GM18861 (cell line): ENCODE data around the gene POU6F1.

ENCODE experiments used
- ATAC-seq: cut with Tn5 transposase; IDR thresholded peaks from one replicate; pipeline ENCODE4 v1.9.1; 2021; ENCODE audit not compliant: unreplicated experiment

The POU6F1 gene

DNA sequence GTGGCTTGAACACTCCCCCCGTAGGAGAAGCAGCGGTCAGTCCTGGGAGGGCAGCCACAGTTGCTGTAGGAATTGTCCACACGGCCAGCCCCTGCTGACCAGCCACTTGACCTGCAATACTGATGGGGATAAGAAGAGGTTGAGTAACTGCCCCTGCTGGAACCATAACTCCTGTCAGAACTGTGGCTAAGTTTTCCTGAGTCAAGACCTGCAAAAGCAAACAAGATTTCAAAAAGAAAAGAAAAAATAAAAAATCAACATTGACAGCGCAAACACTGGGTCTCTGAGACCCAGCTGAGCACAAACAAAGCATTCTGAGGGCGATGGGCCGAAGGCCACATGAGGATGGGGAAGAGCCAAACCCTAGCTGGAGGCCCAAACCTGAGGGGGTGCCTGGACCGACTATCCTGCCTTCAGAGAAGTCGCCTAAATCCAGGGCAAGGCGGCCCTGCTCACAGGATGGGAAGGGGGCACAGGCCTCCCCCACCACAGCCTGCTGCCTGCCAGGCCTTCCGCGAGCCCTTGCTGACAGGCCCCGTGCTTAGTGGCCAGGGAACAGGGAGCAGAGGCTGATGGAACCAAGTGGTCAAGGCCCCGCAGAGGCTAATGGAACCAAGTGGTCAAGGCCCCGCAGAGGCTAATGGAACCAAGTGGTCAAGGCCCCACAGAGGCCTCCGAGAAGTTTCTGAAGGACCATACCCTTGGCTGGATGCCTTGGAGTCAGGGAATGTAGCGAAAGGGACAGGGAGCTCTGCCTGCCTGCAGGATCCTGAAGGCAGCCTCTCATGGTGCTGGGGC is 19.1 kb downstream of the POU6F1 start:
- no peak for ATAC-seq

- ATAC-seq, result no peak
These were observed 19.9 kb downstream of the POU6F1 start for GRCh38 chr12:51197736-51198567.

- ATAC-seq, result no peak
These were observed 21.3 kb downstream of the POU6F1 start for GRCh38 chr12:51196547-51196946.

DNA sequence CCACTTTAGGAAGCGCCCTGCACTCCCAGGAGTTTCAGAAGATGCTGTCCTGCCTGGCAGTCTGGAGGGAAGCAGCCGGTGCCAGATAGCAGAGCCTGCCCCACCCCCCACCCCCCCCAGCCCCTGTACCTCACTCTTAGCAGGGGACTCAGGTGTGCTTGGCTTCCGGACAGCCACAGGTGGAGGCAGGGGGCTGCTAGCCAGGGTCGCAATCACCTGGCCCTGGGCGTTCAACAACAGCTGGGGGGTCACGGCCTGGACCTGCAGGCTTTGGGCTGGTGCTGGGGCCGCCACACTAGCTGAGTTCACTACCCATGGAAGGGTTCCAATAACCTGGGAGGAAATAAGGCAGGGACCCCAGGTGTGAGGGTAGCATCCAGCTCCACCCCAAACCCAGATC is 22.0 kb downstream of the POU6F1 start:
- no peak for ATAC-seq

GRCh38 chr12:51192284-51192671 is 25.6 kb downstream of the POU6F1 start:
- ATAC-seq, result no peak

- no peak for ATAC-seq
These were observed 26.2 kb downstream of the POU6F1 start for GRCh38 chr12:51191516-51192283.

DNA sequence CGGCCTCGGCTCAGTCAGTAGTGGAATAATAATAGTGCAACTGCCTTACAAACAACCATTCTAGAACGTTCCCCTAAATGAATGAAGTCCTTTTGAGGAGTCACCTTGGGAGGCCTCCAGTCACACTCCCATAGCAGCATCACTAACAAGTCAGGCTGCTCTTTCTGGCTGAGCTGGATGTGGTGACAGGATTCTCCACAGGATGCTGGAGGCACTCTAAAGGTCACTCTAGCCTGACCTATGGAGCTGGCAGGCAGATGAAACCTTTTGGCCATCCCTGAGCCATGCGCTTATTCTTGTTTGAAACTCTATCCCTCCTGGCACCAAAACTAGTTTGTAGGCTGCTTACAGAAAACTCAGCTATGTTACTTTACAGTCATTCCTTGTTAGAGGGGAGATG is 27.0 kb downstream of the POU6F1 start:
- no peak for ATAC-seq

GRCh38 chr12:51189790-51190355 is 28.0 kb downstream of the POU6F1 start:
- ATAC-seq, result no peak

- ATAC-seq, result peak; percentile 44
These were observed 29.4 kb downstream of the POU6F1 start for GRCh38 chr12:51188359-51189051.

- ATAC-seq, result no peak
These were observed 30.4 kb downstream of the POU6F1 start for GRCh38 chr12:51187370-51187987.

DNA sequence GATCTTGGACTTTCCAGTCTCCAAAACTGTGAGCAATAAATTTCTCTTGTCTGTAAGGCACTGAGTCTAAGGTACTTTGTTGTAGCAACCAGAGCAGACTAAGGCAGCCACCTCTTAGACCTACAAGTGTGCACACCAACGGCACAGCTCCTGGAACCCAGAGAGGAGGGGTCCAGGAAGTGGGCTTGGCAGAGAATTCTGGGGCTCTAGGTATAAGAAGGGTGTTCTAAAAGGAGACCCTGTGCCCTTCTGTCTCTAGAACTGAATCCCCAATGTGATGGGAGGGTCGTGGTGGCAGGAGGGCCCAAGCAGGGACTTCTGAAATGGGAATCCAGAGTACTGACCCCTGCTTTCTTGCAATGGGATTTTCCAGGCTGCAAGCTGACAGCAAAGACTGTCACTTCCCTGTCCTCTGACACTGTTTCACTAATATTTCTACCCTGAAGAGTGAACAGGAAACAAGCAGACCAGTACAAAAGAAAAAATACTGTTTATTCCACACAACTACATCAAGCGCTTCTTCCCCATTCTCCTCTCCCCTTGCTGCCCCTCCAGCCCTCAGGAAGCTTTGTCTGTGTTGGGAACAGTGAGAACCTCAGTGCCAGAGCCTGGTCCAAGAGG is 31.3 kb downstream of the POU6F1 start:
- ATAC-seq, result no peak

GRCh38 chr12:51185171-51185717 is 32.6 kb downstream of the POU6F1 start:
- no peak for ATAC-seq

DNA sequence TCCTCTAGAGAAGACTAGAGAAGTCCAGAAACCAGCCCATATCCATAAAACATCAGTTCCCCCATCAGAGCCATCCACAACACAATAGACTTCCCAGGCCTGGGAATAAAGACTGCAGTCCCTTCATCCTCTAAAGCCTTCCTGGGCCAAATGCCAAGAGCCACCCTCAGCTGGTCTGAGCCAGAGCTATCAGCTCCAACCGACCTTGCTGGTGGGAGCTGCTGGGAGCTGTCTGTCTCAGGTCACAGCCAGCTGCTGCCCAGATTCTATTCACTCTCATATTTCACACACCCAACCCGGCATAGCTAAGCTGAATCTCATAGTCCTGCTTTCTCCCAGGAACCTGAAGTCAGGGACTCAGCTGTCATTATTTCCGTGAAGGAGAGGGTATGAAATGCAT is 34.0 kb downstream of the POU6F1 start:
- no peak for ATAC-seq

GRCh38 chr12:51183349-51183748 is 34.5 kb downstream of the POU6F1 start:
- no peak for ATAC-seq

DNA sequence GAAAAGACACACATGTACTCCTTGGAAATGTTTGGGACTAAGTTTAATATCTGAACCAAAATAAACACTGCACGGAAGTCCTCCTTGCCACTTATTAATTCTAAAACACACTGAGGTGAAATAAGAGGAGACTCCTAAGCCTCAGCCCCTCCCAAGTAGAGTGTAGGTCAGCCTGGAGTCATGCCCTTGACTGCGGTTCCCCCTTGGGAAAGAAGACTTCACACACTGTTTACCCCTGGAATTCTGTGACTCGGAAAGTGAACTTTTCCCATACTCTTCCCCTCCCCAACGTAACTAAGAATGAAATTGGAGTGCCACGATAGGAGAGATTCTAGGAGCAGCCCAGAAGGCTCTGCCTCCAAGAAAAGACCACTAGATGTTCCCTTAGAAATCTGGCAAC is 36.3 kb downstream of the POU6F1 start:
- ATAC-seq, result no peak

DNA sequence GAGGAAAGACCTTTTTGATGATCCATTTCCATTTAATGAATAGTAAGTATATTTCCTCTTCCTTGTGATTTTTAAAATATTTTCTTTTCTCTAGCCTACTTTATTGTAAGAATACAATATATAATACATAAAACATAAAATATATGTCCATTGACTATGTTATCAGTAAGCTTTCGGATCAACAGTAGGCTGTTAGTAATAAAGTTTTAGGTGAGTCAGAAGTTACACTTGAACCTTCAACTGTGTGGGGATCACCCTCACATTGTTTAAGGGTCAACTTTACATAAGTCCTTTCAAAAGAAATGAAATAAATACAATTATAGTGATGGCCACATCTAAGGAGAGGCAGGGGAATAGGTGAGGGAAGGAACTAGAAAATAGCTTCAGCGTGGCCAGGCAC is 40.0 kb downstream of the POU6F1 start:
- ATAC-seq, result no peak

DNA sequence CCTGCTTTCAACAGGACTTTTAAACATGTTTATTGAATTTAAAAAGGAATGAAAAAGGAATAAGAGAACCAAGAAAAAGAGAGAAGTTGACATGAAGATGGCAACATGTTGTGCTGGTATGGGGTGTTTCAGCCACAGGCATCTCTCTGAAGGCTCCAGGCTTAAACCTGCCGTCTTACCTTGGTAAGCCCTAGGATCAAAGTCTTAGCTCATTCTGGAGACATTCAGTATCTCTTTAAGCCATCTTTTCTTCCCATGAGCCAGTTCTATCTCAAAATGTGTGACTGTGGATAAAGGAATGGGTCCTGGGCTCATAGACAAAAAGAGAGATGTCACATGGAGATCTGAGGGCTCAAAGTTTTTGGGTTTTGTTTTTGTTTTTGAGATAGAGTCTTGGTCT is 43.4 kb downstream of the POU6F1 start:
- ATAC-seq, result no peak

DNA sequence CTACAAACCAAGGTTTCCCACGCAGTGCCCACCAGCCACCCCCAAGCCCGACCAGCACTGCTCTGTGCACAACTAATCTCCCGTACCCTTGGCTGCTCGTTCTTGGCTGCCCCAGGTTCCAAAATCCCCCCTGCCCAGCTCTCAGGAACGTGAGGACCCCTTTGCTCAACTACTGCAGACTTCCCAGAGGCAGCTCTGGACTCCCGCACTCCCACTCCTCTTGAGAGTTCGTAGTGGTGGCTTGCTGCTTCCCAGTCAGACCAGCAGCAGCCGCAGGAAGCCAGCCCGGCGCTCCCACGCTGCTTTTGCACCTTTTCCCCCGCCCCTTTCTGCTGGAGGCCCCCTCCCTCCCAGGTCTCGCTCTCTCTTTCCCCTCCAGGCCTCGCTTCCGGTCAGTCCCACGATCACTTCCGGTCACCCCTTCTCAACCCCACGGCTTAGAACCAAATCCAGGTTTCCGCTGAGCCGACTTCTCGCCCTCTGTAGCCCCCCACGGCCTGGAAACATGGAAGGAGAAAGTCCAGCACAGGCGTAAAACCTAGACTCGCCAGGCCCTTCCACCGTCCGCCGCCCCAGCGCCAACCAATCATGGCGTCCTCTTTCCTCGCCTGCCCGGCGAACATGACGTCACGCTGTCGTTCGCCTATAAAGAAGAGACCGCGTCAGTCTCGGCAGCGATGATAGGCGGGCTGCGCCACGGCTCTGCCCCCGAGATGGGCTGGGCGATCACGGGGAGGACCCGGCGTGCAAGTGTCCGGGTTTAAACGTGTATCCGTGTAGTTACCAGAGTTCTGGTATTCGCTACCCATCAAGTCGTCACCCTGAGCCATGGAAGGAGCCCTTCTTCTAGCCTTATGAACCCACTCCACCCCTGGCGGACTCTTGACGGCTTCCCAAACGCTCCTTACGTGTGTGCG is 45.1 kb downstream of the POU6F1 start, which contains the start of gene TFCP2:
Gene TFCP2 (minus strand): TSS at position 621 of the 917 bp plus-strand sequence. CDS start 713 bp downstream, outside the sequence.
- peak; percentile 93 for ATAC-seq
